Left colon (tissue), 2 donors: ENCODE data around the gene BBX. TPM values are rescaled to one million over a fixed set of nuclear protein-coding genes. Genes with fewer than 3 reads are reported as not detected.
"Not testable (repeated sequence)": the region's sequence is repeated elsewhere in the genome, so short reads cannot be mapped to it uniquely, and the experiment has no call there.

Source experiments
- ATAC-seq: fragments of 200-7000 bp; cut with Tn5 transposase; one replicate; pipeline ENCODE4 v1.9.1; 2020; ENCODE audit warnings: mild to moderate bottlenecking, moderate library complexity
- DNase-seq, 2 donors: peaks; one replicate each; pipeline ENCODE4 v3.0.0-alpha.2; 2020
- intact Hi-C, 2 donors: fragments of 100-400 bp; cut with DNase I in 1 of 2; cut with micrococcal nuclease in 1 of 2; formaldehyde crosslinking; loops; one replicate each; pipeline versions ENCODE4 v1.11.2 to v1.14.0; 2022; cut with DNase I, micrococcal nuclease
- total RNA-seq, 2 donors: library from RNA; stranded (reverse); fragmentation: NEBNext Ultra II Directional; extraction: Animal tissue kit (Norgen Biotek cat#: 25700); gene quantifications; one replicate each; pipeline ENCODE4 v1.2.1, GENCODE V29; 2021
- donor health status: DM: no; HTN: no; CAD: no.
- donor health status: DM: yes; HTN: yes; CAD: no.

Gene BBX
- total RNA-seq, 2 donors from 2014 or later = 24.4 to 25.0 TPM

GRCh38 chr3:107531917-107532469 lies 9.2 kb downstream of the BBX start:
- DNase-seq (peak in 1 of 2 donors; percentile 10), ATAC-seq (peak; percentile 89)
- intact Hi-C loops = no loop called here

DNA sequence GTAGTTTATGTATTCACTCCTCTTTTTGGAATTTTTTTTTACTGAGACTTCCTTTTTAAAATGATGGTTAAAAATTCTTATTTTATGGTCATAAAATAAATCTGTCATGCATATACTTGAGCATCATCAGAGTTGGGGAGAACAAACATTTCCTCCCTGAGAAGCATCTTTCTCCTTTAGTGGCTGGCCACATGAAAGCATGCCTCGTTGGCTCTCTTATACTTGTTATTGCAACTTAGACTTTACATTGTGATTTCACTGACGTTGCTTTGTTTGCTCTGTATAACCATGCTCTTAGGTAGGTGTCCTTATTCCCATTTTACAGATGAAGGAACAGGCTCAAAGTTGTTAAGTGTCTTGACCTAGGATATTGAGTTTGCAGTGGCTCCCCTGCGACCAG lies 18.1 kb downstream of the BBX start:
- intact Hi-C loops = no loop called here

GRCh38 chr3:107542665-107543064 lies 19.9 kb downstream of the BBX start:
- DNase-seq = no peak
- intact Hi-C loops = no loop called here
- ATAC-seq = no peak

More for the DNA sequence above, 18.1 kb downstream of the BBX start:
- ATAC-seq (no peak), DNase-seq (no peak)

- intact Hi-C loops = no loop called here
- no peak for DNase-seq
- ATAC-seq = peak; percentile 48
Observed at GRCh38 chr3:107543666-107544065, 20.9 kb downstream of the BBX start.

DNA sequence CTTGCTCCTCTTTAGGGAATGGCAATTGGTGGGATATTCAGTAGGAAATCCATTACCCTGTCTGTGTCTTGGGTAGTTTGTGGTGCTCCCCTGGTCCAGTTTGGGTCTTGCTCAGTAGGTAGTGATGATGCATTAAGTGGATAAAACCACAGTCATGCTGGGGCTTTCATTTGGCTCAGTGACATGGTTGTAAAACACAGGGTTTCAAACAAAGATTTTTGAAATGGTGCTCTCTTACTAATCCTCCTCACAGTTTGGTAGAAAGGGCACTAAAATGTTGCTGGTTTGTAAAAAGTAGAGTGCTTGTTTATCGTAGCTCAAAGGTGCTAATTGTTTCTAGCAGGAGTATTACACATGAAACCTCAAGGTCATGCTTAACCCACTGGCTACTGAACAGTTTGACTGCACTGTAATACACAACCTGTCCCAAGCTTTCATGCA lies 22.9 kb downstream of the BBX start:
- ATAC-seq (no peak), DNase-seq (no peak)
- intact Hi-C loops = no loop called here

GRCh38 chr3:107548601-107549000 lies 25.8 kb downstream of the BBX start:
- intact Hi-C loops = no loop called here
- ATAC-seq (no peak), DNase-seq (no peak)

GRCh38 chr3:107555359-107555758 lies 32.6 kb downstream of the BBX start:
- intact Hi-C loops = no loop called here
- DNase-seq (no peak), ATAC-seq (no peak)

DNA sequence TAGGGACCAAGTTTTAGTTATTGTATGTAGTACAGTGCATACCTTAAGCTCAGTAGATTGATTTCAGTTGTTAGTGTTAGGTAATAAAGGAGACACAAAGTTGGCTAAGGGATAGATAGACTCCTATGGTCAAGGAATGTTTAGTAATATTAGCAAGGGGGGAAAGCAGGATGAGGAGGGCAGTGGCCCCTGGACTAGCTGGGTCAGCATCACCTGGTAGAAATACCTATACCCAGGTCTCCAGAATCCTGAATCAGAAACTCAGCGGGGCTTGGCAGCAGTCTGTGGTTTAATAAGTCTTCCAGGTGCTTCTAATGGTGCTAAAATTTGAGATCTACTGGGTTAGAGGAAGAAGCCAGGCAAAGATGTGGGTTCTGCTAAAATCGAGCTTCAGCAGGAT lies 35.0 kb downstream of the BBX start:
- intact Hi-C loops = no loop called here
- no peak for DNase-seq
- no peak for ATAC-seq

GRCh38 chr3:107560166-107560565 lies 37.4 kb downstream of the BBX start:
- DNase-seq (no peak), ATAC-seq (no peak)
- intact Hi-C loops = no loop called here

- DNase-seq (no peak), ATAC-seq (no peak)
Observed at GRCh38 chr3:107561980-107562379, 39.2 kb downstream of the BBX start.

GRCh38 chr3:107562969-107563529 lies 40.3 kb downstream of the BBX start:
- DNase-seq (no peak), ATAC-seq (no peak)
- intact Hi-C loops = no loop called here

More at GRCh38 chr3:107561980-107562379, 39.2 kb downstream of the BBX start:
- intact Hi-C loops = no loop called here

DNA sequence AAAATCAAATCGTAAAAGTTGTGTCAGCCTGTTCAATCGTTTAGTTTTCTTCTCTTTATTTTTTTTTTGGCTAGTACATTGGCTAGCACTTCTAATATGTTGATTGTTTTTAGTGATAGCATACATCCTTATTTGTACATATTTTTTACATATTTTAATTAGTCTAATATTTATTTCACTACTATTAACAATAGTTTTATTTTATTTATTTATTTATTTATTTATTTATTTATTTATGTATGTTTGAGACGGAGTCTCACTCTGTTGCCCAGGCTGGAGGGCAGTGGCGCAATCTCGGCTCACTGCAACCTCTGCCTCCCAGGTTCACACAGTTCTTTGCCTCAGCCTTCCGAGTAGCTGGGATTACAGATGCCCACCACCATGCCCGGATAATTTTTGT lies 42.5 kb downstream of the BBX start:
- ATAC-seq, intact Hi-C loops, DNase-seq: not testable (repeated sequence)

DNA sequence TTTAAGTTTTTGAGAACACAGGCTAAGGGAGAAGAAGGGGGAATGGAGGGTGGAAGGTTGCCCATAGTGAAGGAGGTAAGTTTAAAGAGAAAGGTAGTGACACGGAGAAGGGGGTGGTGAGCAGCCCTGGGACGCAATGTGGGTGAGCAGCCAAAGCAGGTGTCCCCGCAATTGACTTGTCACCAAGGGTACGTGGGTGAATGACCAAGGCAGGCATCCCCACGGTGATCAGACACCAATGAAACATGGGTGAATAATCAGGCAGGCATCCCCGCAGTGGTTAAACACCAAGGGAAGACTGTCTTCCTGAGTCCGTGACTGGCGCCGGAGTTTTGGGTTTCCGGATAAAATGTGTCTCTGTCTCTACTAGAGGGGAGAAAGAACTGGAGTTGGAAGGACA lies 48.3 kb downstream of the BBX start:
- DNase-seq, ATAC-seq, intact Hi-C loops: not testable (repeated sequence)

DNA sequence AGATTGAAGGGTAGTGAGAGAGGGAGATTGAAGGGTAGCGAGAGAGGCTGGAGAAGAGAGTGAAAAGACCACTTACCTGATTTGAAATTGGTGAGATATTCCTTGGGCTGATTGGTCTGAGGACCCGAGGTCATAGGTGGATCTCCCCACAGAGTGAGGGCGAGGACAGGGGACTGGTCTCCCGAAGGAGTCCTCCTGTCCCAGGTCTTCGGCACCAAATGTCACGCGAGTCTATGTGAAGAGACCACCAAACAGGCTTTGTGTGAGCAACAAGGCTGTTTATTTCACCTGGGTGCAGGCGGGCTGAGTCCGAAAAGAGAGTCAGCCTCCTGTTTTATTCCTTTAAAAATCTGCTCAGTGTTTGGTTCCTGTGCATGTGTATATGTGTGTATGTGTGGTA lies 48.7 kb downstream of the BBX start:
- DNase-seq, ATAC-seq, intact Hi-C loops: not testable (repeated sequence)

DNA sequence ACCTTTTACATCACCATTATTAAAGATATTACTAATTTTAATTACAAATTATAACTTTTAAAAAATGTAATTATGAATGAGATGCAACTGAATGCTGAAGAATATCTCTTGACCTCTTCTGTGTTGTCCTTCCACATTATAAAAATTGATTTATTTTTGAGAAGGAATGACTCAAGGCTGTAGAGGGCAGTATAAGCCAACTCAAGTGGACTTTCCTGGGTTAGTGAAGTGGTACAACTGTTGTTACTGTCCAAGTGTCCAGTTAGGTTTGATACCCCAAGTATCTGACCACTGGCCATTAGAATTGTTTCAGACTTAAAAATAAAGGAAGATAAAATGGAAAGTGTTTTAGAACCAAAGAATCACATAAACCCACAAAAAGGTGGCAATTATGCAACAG lies 51.9 kb downstream of the BBX start:
- intact Hi-C loops = no loop called here
- ATAC-seq (peak; percentile 64), DNase-seq (no peak)

DNA sequence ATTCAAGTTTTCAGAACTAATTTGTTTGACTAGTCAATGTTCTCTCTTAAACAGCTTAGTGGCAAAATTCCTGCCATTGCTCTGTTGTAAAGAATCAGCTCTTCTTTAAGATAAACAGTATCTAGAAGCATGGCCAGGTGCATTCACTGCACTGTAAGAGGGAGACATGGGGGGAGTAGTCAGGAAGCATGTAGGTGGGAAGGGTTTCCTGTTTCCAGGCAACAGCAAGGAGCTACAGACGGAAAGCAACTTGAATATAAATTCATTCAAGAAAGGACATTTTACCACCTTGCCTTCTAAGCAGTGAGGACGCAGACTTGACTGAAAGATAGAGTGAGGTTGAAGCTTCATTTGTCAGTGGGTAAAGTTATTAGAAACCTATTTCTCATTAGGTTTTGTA lies 55.3 kb downstream of the BBX start:
- no peak for DNase-seq
- ATAC-seq = no peak
- intact Hi-C loops = no loop called here

DNA sequence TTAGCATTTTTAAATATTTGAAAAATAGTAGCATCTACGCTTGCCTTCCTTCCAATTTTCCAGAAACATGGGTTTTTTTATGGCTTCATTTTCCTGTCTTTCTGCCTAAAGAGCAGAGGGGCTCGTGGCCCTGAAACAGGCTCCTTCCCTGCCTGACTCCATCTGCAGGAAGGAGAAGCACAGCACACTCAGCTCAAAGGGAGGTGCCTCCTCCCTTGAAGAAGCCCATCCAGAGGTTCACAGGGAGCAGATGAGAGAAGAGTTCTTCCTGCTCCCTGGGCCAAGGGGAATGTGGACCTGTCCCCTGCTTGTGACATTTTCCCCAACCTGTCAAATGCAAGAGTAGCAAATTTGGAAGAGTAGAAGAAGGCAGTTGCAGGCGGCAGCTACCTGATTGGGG lies 55.8 kb downstream of the BBX start:
- no peak for ATAC-seq
- DNase-seq = no peak
- intact Hi-C loops = no loop called here

GRCh38 chr3:107579371-107579770 lies 56.6 kb downstream of the BBX start:
- DNase-seq (no peak), ATAC-seq (no peak)
- intact Hi-C loops = no loop called here

DNA sequence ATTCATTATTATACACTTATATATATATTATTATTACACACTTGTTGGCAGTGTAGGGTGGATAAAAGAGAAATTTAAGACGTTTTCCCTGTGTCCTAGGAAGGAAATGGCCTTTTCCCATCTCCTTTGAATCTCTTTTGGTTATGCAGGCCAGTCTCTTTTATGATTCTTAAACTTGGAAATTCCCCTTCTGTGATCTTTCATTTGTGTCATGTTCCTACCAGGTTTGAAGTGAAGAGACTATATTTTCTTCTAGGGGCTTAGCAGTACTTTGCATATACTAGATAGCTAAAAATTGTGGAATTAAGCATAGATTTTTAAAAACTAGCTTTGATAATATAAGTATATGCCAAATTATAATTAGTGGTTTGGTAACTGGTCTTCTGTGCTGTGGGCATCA lies 58.5 kb downstream of the BBX start:
- ATAC-seq (no peak), DNase-seq (no peak)
- intact Hi-C loops = no loop called here

DNA sequence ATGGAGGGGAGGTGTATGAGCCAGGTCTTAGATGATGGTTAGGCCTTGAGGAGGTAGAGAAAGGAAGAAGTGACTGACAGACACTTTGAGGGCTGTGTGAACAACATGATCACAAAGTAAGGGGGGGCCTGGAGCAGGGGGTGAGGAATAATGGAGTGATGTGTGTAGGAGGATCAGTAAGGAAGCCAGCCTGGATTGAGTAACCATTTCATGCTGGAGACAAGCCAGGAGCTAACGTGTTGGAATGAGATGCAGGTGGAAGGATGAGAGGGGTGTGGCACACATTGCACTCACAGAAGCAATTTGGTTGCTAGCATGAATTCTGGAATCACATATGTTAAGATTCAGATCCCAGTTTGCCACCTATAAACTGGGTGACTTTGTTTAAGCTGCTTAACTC lies 65.5 kb downstream of the BBX start:
- intact Hi-C loops = no loop called here
- peak; percentile 51 for ATAC-seq
- DNase-seq = no peak

DNA sequence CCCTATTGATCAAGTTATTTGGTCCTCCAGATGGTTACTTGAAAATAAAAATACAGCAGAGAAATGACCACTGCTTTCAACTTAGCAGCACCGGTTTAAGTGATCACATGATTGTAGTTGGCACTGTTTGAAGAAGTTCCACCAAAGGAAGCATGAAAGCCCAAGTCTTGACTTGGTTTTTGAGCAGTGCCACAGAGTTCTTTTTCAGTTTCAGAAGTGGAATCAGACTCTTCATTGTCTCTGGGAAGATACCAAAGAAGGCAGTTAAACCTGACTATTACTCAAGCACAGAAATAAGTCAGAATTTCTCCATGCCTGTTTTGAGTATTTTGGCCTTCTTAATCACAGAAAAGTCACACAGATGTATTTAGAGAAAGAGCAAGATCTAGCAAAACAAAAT lies 66.7 kb downstream of the BBX start:
- ATAC-seq (no peak), DNase-seq (no peak)
- intact Hi-C loops = no loop called here
